Activated CD8-positive, alpha-beta T cell treated with anti-CD3 and anti-CD28 coated beads, Interleukin-2, amount 10 ng/mL, durations not matched to agents 7 days and 5 days (primary cell): Measurements from ENCODE around the gene SART3. TPM values are rescaled to one million over a fixed set of nuclear protein-coding genes. Genes with fewer than 3 reads are reported as not detected.
"Not testable (repeated sequence)": the region's sequence is repeated elsewhere in the genome, so short reads cannot be mapped to it uniquely, and the experiment has no call there.

Experiments
- ATAC-seq: fragments of 150-1000 bp; cut with Tn5 transposase; one replicate; pipeline ENCODE4 v1.10.0; 2021; ENCODE audit warnings: moderate library complexity
- CTCF ChIA-PET: fragments of 350-600 bp; sonication (Branson Sonifier 250); formaldehyde crosslinking; loops from one replicate; lab custom pipeline; 2021; ENCODE audit warnings: antibody characterized with exemption; lab: Charles Lee
- POLR2A ChIA-PET: fragments of 350-600 bp; sonication (Branson Sonifier 250); formaldehyde crosslinking; loops from one replicate; lab custom pipeline; 2021; ENCODE audit warnings: antibody characterized with exemption; lab: Charles Lee
- DNase-seq: peaks from one replicate; pipeline ENCODE4 v3.0.0-alpha.2; 2020
- H3K27ac Mint-ChIP-seq: one replicate; pipeline ENCODE4 v1.8.0; 2021; ENCODE audit warnings: mild to moderate bottlenecking, mixed read lengths
- H3K27me3 Mint-ChIP-seq: one replicate; pipeline ENCODE4 v1.8.0; 2021; ENCODE audit warnings: low read depth, mixed read lengths
- H3K36me3 Mint-ChIP-seq: one replicate; pipeline ENCODE4 v1.8.0; 2021; ENCODE audit warnings: low read depth, mixed read lengths
- H3K4me1 Mint-ChIP-seq: one replicate; pipeline ENCODE4 v1.8.0; 2021; ENCODE audit warnings: low read depth, mixed read lengths
- H3K4me3 Mint-ChIP-seq: one replicate; pipeline ENCODE4 v1.8.0; 2021; ENCODE audit warnings: mild to moderate bottlenecking, mixed read lengths
- H3K9me3 Mint-ChIP-seq: one replicate; pipeline ENCODE4 v1.8.0; 2022; ENCODE audit warnings: mixed read lengths; ENCODE audit not compliant: insufficient read depth
- total RNA-seq, 2 experiments: library from RNA; stranded (reverse); gene quantifications; one replicate each; pipeline ENCODE4 v1.2.3, GENCODE V29; 2021

Gene SART3
- total RNA-seq, 2 experiments from 2014 or later: 67.9 to 76.9 TPM

DNA sequence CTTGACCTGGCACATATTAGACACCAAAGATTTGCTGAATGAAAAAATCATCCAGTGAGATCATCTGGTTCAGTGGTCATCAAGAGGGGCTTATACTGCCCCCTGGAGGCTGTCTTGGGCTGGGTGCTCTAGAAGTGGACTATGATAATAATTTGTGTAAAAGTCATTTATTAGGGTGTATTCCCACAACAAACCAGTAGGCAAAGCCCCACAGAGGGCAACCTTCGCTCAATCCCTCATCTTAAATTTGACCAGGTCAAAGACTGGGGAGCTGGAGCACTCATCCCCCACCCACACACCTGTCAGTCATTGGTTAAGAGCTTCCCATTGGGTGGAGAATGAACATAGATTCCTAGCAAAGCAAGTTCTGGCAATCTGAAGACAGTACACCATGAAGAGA is 65.9 kb downstream of the SART3 start:
- CTCF ChIA-PET: interaction anchor here (1.0 to 1.7 kb wide), 7 partner anchors 11 to 505 kb away, joined by 3 to 5 read pairs (median 4); no protein-coding TSS in a partner anchor
- Mint-ChIP-seq H3K4me3 (no peak overlapping the region), H3K27me3 (peaks cover 24% of the 10 kb centered on the region)

DNA sequence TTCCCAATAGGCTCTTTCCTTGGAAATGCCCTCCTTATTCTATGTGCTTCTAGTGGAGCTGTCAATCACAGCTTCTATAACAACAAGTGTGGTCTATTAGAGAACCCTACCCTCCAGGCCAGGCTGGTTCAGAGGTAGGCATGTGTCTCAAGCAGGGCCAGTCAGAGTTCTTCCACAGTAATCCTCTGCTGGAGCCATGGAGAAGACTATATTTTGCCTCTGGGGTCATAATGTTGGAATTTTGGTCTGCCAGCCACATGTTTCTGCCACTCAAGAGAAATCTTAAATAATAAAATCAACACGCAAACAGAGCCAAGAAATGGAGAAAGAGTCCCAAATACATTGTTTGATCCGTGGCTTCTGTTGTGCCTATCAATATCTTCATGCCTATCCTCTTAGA is 69.7 kb downstream of the SART3 start:
- H3K4me3 Mint-ChIP-seq: no peak overlapping the region
- CTCF ChIA-PET: no interaction called here
- H3K4me1 Mint-ChIP-seq: no peaks in the 10 kb centered on the region
- H3K36me3 Mint-ChIP-seq: no peaks in the 10 kb centered on the region
- no peak overlapping the region for H3K27ac Mint-ChIP-seq
- no peaks in the 10 kb centered on the region for H3K9me3 Mint-ChIP-seq
- DNase-seq: no peak
- POLR2A ChIA-PET: no interaction called here
- peaks cover 24% of the 10 kb centered on the region for H3K27me3 Mint-ChIP-seq
- ATAC-seq: no peak

More for the DNA sequence above, 65.9 kb downstream of the SART3 start:
- DNase-seq (peak; percentile 53), ATAC-seq (no peak)
- Mint-ChIP-seq H3K27ac (no peak overlapping the region), H3K4me1 (no peaks in the 10 kb centered on the region), H3K9me3 (no peaks in the 10 kb centered on the region), H3K36me3 (no peaks in the 10 kb centered on the region)
- POLR2A ChIA-PET: no interaction called here

DNA sequence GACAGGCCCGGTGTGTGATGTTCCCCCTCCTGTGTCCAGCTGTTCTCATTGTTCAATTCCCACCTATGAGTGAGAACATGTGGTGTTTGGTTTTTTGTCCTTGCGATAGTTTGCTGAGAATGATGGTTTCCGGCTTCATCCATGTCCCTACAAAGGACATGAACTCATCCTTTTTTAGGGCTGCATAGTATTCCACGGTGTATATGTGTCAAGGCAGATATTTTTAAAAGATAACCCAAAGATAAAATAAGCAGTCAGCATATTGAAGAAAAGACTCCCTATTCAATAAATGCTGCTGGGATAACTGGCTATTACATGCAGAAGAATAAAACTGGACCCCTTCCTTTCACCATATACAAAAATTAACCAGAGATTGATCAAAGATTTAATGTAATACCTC is 73.9 kb downstream of the SART3 start:
- H3K9me3 Mint-ChIP-seq, H3K4me1 Mint-ChIP-seq, ATAC-seq, H3K27ac Mint-ChIP-seq, H3K36me3 Mint-ChIP-seq, CTCF ChIA-PET, H3K4me3 Mint-ChIP-seq, POLR2A ChIA-PET, DNase-seq: not testable (repeated sequence)
- H3K27me3 Mint-ChIP-seq: peaks cover 18% of the 10 kb centered on the region

DNA sequence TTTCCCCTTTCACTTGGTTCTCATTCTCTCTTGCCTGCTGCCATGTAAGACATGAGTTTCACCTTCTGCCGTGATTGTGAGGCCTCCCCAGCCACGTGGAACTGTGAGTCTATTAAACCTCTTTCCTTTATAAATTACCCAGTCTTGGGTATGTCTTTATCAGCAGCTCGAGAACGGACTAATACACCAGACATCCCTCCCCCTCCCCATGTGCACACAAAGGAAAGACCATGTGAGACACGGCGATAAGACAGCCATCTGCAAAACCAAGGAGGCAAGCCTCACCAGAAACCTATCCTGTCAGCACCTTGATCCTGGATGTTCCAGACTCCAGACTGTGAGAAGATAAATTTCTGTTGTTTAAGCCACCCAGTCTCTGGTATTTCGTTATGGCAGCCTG is 75.6 kb downstream of the SART3 start:
- peaks cover 15% of the 10 kb centered on the region for H3K27me3 Mint-ChIP-seq
- H3K4me1 Mint-ChIP-seq, POLR2A ChIA-PET, CTCF ChIA-PET, H3K4me3 Mint-ChIP-seq, ATAC-seq, H3K27ac Mint-ChIP-seq, H3K9me3 Mint-ChIP-seq, H3K36me3 Mint-ChIP-seq, DNase-seq: not testable (repeated sequence)

DNA sequence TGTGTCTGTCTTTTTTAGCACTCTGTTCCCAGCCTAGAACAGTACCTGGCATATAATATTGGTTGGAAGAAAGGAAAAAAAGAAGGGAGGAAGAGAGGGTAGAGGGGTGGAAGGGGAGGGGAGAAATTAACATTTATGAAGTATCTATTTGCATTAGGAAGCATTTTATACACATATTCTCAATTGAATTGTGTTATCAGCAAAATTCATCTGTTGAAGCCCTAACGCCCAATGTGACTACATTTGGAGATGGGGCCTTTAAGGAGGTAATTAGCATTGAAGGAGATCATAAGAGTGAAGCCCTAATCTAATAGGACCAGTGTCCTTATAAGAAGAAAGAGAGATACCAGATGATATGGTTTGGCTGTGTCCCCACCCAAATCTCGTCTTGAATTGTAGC is 76.1 kb downstream of the SART3 start:
- POLR2A ChIA-PET: no interaction called here
- no peak for DNase-seq
- CTCF ChIA-PET: no interaction called here
- Mint-ChIP-seq H3K27ac (no peak overlapping the region), H3K27me3 (peaks cover 12% of the 10 kb centered on the region), H3K36me3 (no peaks in the 10 kb centered on the region), H3K4me1 (no peaks in the 10 kb centered on the region), H3K9me3 (no peaks in the 10 kb centered on the region), H3K4me3 (no peak overlapping the region)
- ATAC-seq: no peak

DNA sequence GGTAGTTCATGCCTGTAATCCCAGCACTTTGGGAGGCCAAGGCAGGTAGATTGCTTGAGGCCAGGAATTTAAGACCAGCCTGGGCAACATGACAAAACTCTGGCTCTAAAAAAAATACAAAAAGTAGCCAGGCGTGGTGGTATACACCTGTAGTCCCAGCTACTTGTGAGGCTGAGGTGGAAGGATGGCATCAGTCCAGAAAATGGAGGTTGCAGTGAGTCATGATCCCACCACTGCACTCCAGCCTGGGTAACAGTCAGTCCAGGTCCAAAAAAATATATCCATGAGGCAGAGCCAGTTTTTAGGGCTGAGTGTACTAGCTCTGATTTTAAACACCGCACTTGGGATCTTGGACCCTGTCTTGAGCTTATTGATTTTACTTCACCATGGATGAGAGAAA is 76.5 kb downstream of the SART3 start:
- H3K9me3 Mint-ChIP-seq: no peaks in the 10 kb centered on the region
- DNase-seq (no peak), ATAC-seq (no peak)
- H3K4me1 Mint-ChIP-seq: no peaks in the 10 kb centered on the region
- H3K4me3 Mint-ChIP-seq: no peak overlapping the region
- H3K27me3 Mint-ChIP-seq: peaks cover 12% of the 10 kb centered on the region
- no peaks in the 10 kb centered on the region for H3K36me3 Mint-ChIP-seq
- H3K27ac Mint-ChIP-seq: no peak overlapping the region
- POLR2A ChIA-PET: no interaction called here
- CTCF ChIA-PET: interaction anchor here (1.0 kb wide), 1 partner anchor 10 kb away, joined by 4 read pairs; no protein-coding TSS in a partner anchor

DNA sequence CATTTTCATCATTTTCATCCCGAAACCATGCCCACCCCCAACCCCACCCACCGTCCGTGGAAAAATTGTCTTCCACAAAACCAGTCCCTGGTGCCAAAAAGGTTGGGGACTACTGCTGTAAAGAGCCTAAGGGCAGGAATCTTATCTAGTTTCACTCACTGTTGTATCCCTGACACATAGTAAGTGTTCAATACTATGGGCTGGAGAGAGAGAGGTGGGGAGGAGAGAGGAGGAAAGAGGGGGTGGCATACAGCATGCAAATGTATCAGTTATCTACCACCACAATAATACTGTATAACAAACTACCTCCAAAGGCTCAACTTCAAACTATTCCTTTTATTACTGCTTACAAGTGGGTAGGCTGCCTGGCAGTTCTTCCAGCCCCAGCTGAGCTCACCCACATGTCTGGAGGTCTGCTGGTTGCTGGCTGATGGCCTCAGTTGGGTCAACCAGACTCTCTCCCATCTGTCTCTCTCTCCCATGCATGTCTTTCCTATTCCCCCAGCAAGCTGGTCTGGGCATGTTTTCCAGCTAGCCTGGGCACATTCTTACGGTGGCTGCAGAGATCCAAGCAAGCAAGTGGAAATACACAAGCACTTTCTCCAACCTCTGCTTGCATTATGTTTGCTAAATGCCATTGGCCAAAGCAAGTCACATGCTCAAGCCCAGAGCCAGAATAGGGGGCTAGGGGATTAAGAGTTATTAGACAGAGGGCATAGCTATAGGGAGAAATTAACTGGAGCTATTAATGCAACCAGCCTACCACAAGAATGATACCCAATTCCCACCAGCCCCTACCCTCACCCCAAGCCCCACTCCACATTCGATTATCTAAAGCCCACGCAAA is 77.5 kb downstream of the SART3 start:
- H3K4me3 Mint-ChIP-seq: no peak overlapping the region
- ATAC-seq: no peak
- H3K4me1 Mint-ChIP-seq: peaks cover 3% of the 10 kb centered on the region
- ChIA-PET CTCF (interaction anchor here (1.0 kb wide), 1 partner anchor 11 kb away, joined by 4 read pairs; no protein-coding TSS in a partner anchor), POLR2A (no interaction called here)
- H3K27me3 Mint-ChIP-seq: peaks cover 11% of the 10 kb centered on the region
- no peaks in the 10 kb centered on the region for H3K9me3 Mint-ChIP-seq
- no peak for DNase-seq
- H3K36me3 Mint-ChIP-seq: no peaks in the 10 kb centered on the region
- no peak overlapping the region for H3K27ac Mint-ChIP-seq

DNA sequence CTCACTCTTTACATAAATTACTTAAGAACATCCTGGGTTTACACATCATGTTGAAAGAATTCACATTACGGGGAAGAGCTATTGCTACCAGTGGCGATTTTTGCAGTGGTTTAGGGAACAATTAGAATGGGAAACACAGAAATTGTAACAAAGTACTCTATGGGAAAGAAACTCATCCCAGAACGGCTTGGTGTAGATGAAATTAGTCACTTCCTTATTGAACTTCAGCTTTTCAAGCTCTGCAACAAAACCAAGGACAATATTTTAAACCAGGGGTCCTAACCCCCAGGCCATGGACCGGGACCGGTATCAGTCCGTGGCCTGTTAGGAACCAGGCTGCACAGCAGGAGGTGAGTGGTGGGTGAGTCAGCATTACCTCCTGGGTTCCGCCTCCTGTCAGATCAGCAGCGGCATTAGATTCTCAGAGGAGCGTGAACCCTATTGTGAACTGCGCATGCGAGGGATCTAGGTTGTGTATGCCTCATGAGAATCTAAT is 78.2 kb downstream of the SART3 start:
- H3K4me3 Mint-ChIP-seq: no peak overlapping the region
- H3K27me3 Mint-ChIP-seq: peaks cover 11% of the 10 kb centered on the region
- H3K36me3 Mint-ChIP-seq: no peaks in the 10 kb centered on the region
- ChIA-PET CTCF (no interaction called here), POLR2A (no interaction called here)
- H3K27ac Mint-ChIP-seq: no peak overlapping the region
- no peaks in the 10 kb centered on the region for H3K9me3 Mint-ChIP-seq
- DNase-seq (no peak), ATAC-seq (no peak)
- H3K4me1 Mint-ChIP-seq: peaks cover 3% of the 10 kb centered on the region

DNA sequence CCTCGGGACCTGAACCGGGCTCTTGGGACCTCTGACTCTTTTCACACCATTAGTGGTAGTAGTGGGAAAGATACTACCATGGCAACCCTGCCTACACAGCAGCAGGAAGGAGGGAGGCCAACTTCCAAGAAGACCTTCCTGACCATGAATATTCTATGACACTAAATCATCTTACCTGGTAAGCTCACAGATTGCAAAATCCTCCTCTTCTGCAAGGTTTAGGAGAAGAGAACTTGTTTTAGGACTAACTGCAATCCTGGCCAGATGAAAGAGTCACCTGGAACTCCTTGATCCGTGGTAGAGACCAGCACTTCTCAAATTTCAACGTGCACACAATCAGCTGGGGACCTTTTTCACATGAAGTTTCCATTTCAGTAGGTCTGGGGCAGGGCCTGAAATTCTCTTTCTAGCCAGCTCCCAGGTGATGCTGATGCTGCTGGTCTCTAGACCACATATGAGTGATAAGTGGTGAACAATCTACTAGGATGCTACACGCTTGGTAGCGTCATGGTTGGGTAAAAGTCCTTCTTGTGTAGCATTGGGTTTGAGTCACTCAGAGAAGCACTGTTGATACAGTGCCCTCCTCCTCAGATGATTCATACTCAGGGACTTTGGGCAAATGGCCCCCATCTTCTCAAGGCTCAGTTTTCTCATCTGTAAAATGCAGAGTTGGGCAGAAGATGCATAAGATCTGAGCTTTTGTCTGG is 81.5 kb downstream of the SART3 start:
- CTCF ChIA-PET: no interaction called here
- Mint-ChIP-seq H3K36me3 (no peaks in the 10 kb centered on the region), H3K27ac (no peak overlapping the region), H3K9me3 (no peaks in the 10 kb centered on the region), H3K4me1 (peaks cover 3% of the 10 kb centered on the region), H3K4me3 (no peak overlapping the region), H3K27me3 (peaks cover 9% of the 10 kb centered on the region)
- POLR2A ChIA-PET: no interaction called here
- ATAC-seq (no peak), DNase-seq (no peak)

DNA sequence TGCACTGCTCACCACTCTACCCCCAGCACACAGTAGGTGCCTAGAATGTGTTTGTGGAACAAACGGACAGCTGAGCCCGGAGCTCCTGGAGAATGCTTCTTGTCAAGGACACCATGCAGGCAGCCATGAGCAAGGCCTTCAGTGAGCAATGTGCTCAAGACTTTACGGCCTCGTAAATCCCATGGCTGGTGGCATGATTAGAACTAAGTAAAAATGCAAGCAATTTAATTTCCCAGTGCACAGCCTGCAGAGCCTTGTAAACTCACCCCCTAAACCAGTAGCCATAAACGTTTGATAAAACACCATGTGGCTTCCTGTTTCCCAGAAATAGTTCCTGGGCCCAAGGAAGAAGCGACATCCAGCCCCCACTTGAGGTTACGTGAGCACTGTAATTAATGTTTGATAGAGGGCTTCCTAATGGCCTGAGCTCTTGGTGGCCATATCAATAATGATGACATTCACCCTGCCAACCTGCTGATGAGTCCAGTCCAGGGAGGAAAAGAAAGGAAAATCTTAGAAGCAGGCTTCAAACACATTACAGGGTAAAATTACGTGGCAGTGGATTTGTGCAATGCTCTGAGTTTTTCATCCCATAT is 82.3 kb downstream of the SART3 start:
- peaks cover 3% of the 10 kb centered on the region for H3K4me1 Mint-ChIP-seq
- peaks cover 9% of the 10 kb centered on the region for H3K27me3 Mint-ChIP-seq
- no peak overlapping the region for H3K27ac Mint-ChIP-seq
- H3K4me3 Mint-ChIP-seq: no peak overlapping the region
- H3K36me3 Mint-ChIP-seq: no peaks in the 10 kb centered on the region
- POLR2A ChIA-PET: no interaction called here
- no peak for DNase-seq
- no peak for ATAC-seq
- no peaks in the 10 kb centered on the region for H3K9me3 Mint-ChIP-seq
- CTCF ChIA-PET: no interaction called here

DNA sequence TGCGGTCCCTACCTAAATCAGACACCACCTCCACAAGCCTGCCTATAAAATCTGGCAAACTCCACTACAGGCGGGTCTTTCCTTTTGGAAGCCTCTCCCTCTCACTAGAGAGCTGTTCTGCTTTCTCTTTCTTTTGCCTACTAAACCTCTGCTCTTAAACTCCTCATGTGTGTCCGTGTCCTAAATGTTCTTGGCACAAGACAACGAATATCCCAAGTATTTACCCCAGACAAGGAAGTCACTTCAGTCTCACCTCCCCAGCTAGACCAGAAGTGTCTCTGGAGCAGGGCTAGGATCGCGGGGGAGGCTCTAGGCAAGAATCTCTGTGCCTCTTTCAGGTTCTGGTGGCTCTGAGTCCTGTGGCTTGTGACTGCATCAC is 83.1 kb downstream of the SART3 start:
- CTCF ChIA-PET: no interaction called here
- no peak for DNase-seq

More for the DNA sequence above, 83.1 kb downstream of the SART3 start:
- Mint-ChIP-seq H3K9me3 (no peaks in the 10 kb centered on the region), H3K4me3 (no peak overlapping the region), H3K36me3 (no peaks in the 10 kb centered on the region), H3K4me1 (peaks cover 3% of the 10 kb centered on the region), H3K27me3 (peaks cover 4% of the 10 kb centered on the region), H3K27ac (no peak overlapping the region)
- POLR2A ChIA-PET: no interaction called here
- ATAC-seq: no peak
